ENCODE results near the gene SEC24D.

SEC24D gene

GRCh38 chr4:118754890-118755289 is 81.0 kb downstream of the SEC24D start:
- Histone ChIP-seq H3K36me3 (ENCODE audit: insufficient read depth, low read length) (peaks cover 11% of the 10 kb centered on the region; the same call in 1 of the 2 replicates), H3K9me2 (ENCODE audit: low read depth, low read length) (no peaks in the 10 kb centered on the region), H3K27me3 (ENCODE audit: insufficient read depth, low read length) (no peaks in the 10 kb centered on the region), H3K4me1 (ENCODE audit: insufficient read depth, low read length, severe bottlenecking) (peaks cover 25% of the 10 kb centered on the region), H3K9me3 (ENCODE audit: low read length) (no peaks in the 10 kb centered on the region), H3F3A (ENCODE audit: insufficient read depth, low read length) (no peaks in the 10 kb centered on the region), H3K27ac (ENCODE audit: low read depth, low read length, poor library complexity, severe bottlenecking) (no peak overlapping the region), H2AFZ (ENCODE audit: low read length) (no peak overlapping the region), H4K20me1 (ENCODE audit: insufficient read depth, low read length) (no peaks in the 10 kb centered on the region), H3K9ac (ENCODE audit: low read length) (no peak overlapping the region), H3K79me2 (ENCODE audit: insufficient read depth, low read length) (no peaks in the 10 kb centered on the region), H3K4me3 (ENCODE audit: low read depth, low read length, poor library complexity, severe bottlenecking) (no peak overlapping the region), H3K4me2 (ENCODE audit: low read length) (no peak overlapping the region)
- TF ChIP-seq EZH2 (IDR thresholded peaks at IDR 0.05; ENCODE audit: borderline replicate concordance, low read length) (no peak), CTCF (IDR thresholded peaks at IDR 0.05; ENCODE audit: low read length) (no peak)

- H3K4me3 ChIP-seq (ENCODE audit: low read depth, low read length, poor library complexity, severe bottlenecking): no peak overlapping the region
- H2AFZ ChIP-seq (ENCODE audit: low read length): no peak overlapping the region
- H3K27ac ChIP-seq (ENCODE audit: low read depth, low read length, poor library complexity, severe bottlenecking): no peak overlapping the region
- H3F3A ChIP-seq (ENCODE audit: insufficient read depth, low read length): no peaks in the 10 kb centered on the region
- H3K4me1 ChIP-seq (ENCODE audit: insufficient read depth, low read length, severe bottlenecking): peaks cover 13% of the 10 kb centered on the region
- TF ChIP-seq CTCF (IDR thresholded peaks at IDR 0.05; ENCODE audit: low read length) (no peak), EZH2 (IDR thresholded peaks at IDR 0.05; ENCODE audit: borderline replicate concordance, low read length) (no peak)
- H3K27me3 ChIP-seq (ENCODE audit: insufficient read depth, low read length): no peaks in the 10 kb centered on the region
- H3K9ac ChIP-seq (ENCODE audit: low read length): no peak overlapping the region
- no peaks in the 10 kb centered on the region for H3K9me2 ChIP-seq (ENCODE audit: low read depth, low read length)
- peaks cover 11% of the 10 kb centered on the region; the same call in 1 of the 2 replicates for H3K36me3 ChIP-seq (ENCODE audit: insufficient read depth, low read length)
- H3K79me2 ChIP-seq (ENCODE audit: insufficient read depth, low read length): no peaks in the 10 kb centered on the region
- no peaks in the 10 kb centered on the region for H3K9me3 ChIP-seq (ENCODE audit: low read length)
- H4K20me1 ChIP-seq (ENCODE audit: insufficient read depth, low read length): no peaks in the 10 kb centered on the region
- H3K4me2 ChIP-seq (ENCODE audit: low read length): no peak overlapping the region
Measured at GRCh38 chr4:118753685-118754084, 82.2 kb downstream of the SEC24D start.

- TF ChIP-seq CTCF (IDR thresholded peaks at IDR 0.05; ENCODE audit: low read length) (no peak), EZH2 (IDR thresholded peaks at IDR 0.05; ENCODE audit: borderline replicate concordance, low read length) (no peak)
- no peaks in the 10 kb centered on the region for H3K9me2 ChIP-seq (ENCODE audit: low read depth, low read length)
- no peak overlapping the region for H3K4me3 ChIP-seq (ENCODE audit: low read depth, low read length, poor library complexity, severe bottlenecking)
- peaks cover 7% of the 10 kb centered on the region for H3K4me1 ChIP-seq (ENCODE audit: insufficient read depth, low read length, severe bottlenecking)
- no peaks in the 10 kb centered on the region for H4K20me1 ChIP-seq (ENCODE audit: insufficient read depth, low read length)
- H3K36me3 ChIP-seq (ENCODE audit: insufficient read depth, low read length): peaks cover 11% of the 10 kb centered on the region; the same call in 1 of the 2 replicates
- H3K79me2 ChIP-seq (ENCODE audit: insufficient read depth, low read length): no peaks in the 10 kb centered on the region
- H3K4me2 ChIP-seq (ENCODE audit: low read length): no peak overlapping the region
- no peak overlapping the region for H2AFZ ChIP-seq (ENCODE audit: low read length)
- H3K27ac ChIP-seq (ENCODE audit: low read depth, low read length, poor library complexity, severe bottlenecking): no peak overlapping the region
- no peaks in the 10 kb centered on the region for H3K27me3 ChIP-seq (ENCODE audit: insufficient read depth, low read length)
- H3K9ac ChIP-seq (ENCODE audit: low read length): no peak overlapping the region
- no peaks in the 10 kb centered on the region for H3F3A ChIP-seq (ENCODE audit: insufficient read depth, low read length)
- no peaks in the 10 kb centered on the region for H3K9me3 ChIP-seq (ENCODE audit: low read length)
Measured at GRCh38 chr4:118753096-118753495, 82.8 kb downstream of the SEC24D start.
